Panc1 (cell line): ENCODE data around the gene CNKSR2. TPM values are rescaled to one million over a fixed set of nuclear protein-coding genes. Genes with fewer than 3 reads are reported as not detected.

Source experiments
- ATAC-seq: fragments of 200-7000 bp; cut with Tn5 transposase; 2 replicates; pipeline ENCODE4 v1.9.1; 2020; ENCODE audit warnings: mild to moderate bottlenecking, moderate library complexity
- BruUV-seq: library from RNA; stranded (reverse); fragments of 400-500 nt; replicated peaks from 2 replicates; lab custom pipeline; 2021; lab: Mats Ljungman, UMichigan
- CTCF ChIA-PET: fragments of 300-600 bp; sonication (Branson Sonifier 250); formaldehyde crosslinking; loops from one replicate; lab custom pipeline; 2022; ENCODE audit warnings: antibody characterized with exemption; lab: Charles Lee
- POLR2A ChIA-PET: fragments of 300-600 bp; sonication (Branson Sonifier 250); formaldehyde crosslinking; loops from one replicate; lab custom pipeline; 2022; ENCODE audit warnings: antibody characterized with exemption; lab: Charles Lee
- DNase-seq: peaks from one replicate; pipeline ENCODE4 v3.0.0-alpha.2; 2010; ENCODE audit warnings: low read depth, low spot score
- H3K27ac ChIP-seq: 2 replicates; pipeline ENCODE4 v1.5.1; 2011; ENCODE audit warnings: mild to moderate bottlenecking, low read length, inconsistent platforms
- H3K27me3 ChIP-seq: fragments of 200-500 bp; sonication (Bioruptor generic); 2 replicates; pipeline ENCODE4 v1.6.0; 2014; ENCODE audit warnings: low read length, inconsistent platforms; ENCODE audit not compliant: control insufficient read depth, insufficient read depth
- H3K36me3 ChIP-seq: fragments of 200-500 bp; sonication (Bioruptor generic); 2 replicates; pipeline ENCODE4 v1.5.1; 2014; ENCODE audit warnings: inconsistent platforms, mild to moderate bottlenecking, low read length, moderate library complexity; ENCODE audit not compliant: control insufficient read depth, insufficient read depth
- H3K4me1 ChIP-seq: 2 replicates; pipeline ENCODE4 v1.5.1; 2011; ENCODE audit warnings: inconsistent platforms, mild to moderate bottlenecking, low read length, moderate library complexity; ENCODE audit not compliant: control insufficient read depth, insufficient read depth
- H3K4me3 ChIP-seq, 2 experiments: 2 replicates each; pipeline ENCODE4 v1.5.1; 2011 to 2012; ENCODE audit warnings: low read depth in 2 of 2, low read length in 2 of 2, mild to moderate bottlenecking in 2 of 2, inconsistent platforms in 1 of 2, moderate library complexity in 1 of 2
- H3K9me3 ChIP-seq: fragments of 200-500 bp; sonication (Bioruptor generic); 2 replicates; pipeline ENCODE4 v1.5.1; 2014; ENCODE audit warnings: low read depth, mild to moderate bottlenecking, inconsistent platforms, low read length, moderate library complexity; ENCODE audit not compliant: control insufficient read depth, insufficient read depth
- POLR2AphosphoS5 ChIP-seq: IDR thresholded peaks from 2 replicates; pipeline ENCODE4 v1.6.1; 2012; ENCODE audit warnings: mild to moderate bottlenecking, low read depth, low read length, moderate library complexity
- SIN3A ChIP-seq: IDR thresholded peaks from 2 replicates; pipeline ENCODE4 v1.6.1; 2012; ENCODE audit warnings: low read depth, mild to moderate bottlenecking, low read length, moderate library complexity, borderline replicate concordance; ENCODE audit not compliant: insufficient read depth
- TCF7L2 ChIP-seq: IDR thresholded peaks from 2 replicates; pipeline ENCODE4 v1.6.1; 2011; ENCODE audit warnings: mild to moderate bottlenecking, low read depth, low read length, inconsistent platforms
- in situ Hi-C: cut with HindIII; loops from 2 replicates; pipeline ENCODE4 v1.10.0; 2016; ENCODE audit warnings: low sequenced_read_pairs, low pct_unique_long_range_greater_than_20kb
- intact Hi-C: fragments of 100-400 bp; cut with micrococcal nuclease; formaldehyde crosslinking; loops from one replicate; pipeline ENCODE4 v1.10.0; 2022; ENCODE audit not compliant: unreplicated experiment
- total RNA-seq: library from RNA; stranded (reverse); gene quantifications from one replicate; pipeline ENCODE4 v1.2.1, GENCODE V29; 2021; ENCODE audit not compliant: unreplicated experiment
- TF ChIP-seq, protein P1 (sequence below), 2 experiments: IDR thresholded peaks; 2 replicates each; pipeline ENCODE4 v1.6.1; 2011 to 2012; ENCODE audit warnings: low read depth in 2 of 2, control low read depth in 1 of 2, low read length in 1 of 2, mild to moderate bottlenecking in 1 of 2, moderate library complexity in 1 of 2; ENCODE audit not compliant: insufficient read depth in 1 of 2
- TF ChIP-seq, protein P2 (sequence below): fragments of 450-650 bp; IDR thresholded peaks from 2 replicates; pipeline ENCODE4 v1.5.1; 2017; ENCODE audit warnings: mild to moderate bottlenecking

CNKSR2 gene
- total RNA-seq, 1 experiment from 2014 or later: not detected

- POLR2A ChIA-PET: no interaction called here
- H3K27me3 ChIP-seq: no peaks in the 10 kb centered on the region
- ATAC-seq (no peak), DNase-seq (no peak)
- no peaks in the 10 kb centered on the region for H3K9me3 ChIP-seq
- in situ Hi-C loops (no loop called here), intact Hi-C loops (no loop called here)
- H3K4me1 ChIP-seq: no peaks in the 10 kb centered on the region
- CTCF ChIA-PET: no interaction called here
- no TSS peak for BruUV-seq
- no peak overlapping the region for H3K4me3 ChIP-seq
- TF ChIP-seq, protein P1, sequence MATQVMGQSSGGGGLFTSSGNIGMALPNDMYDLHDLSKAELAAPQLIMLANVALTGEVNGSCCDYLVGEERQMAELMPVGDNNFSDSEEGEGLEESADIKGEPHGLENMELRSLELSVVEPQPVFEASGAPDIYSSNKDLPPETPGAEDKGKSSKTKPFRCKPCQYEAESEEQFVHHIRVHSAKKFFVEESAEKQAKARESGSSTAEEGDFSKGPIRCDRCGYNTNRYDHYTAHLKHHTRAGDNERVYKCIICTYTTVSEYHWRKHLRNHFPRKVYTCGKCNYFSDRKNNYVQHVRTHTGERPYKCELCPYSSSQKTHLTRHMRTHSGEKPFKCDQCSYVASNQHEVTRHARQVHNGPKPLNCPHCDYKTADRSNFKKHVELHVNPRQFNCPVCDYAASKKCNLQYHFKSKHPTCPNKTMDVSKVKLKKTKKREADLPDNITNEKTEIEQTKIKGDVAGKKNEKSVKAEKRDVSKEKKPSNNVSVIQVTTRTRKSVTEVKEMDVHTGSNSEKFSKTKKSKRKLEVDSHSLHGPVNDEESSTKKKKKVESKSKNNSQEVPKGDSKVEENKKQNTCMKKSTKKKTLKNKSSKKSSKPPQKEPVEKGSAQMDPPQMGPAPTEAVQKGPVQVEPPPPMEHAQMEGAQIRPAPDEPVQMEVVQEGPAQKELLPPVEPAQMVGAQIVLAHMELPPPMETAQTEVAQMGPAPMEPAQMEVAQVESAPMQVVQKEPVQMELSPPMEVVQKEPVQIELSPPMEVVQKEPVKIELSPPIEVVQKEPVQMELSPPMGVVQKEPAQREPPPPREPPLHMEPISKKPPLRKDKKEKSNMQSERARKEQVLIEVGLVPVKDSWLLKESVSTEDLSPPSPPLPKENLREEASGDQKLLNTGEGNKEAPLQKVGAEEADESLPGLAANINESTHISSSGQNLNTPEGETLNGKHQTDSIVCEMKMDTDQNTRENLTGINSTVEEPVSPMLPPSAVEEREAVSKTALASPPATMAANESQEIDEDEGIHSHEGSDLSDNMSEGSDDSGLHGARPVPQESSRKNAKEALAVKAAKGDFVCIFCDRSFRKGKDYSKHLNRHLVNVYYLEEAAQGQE (IDR thresholded peaks at IDR 0.05; ENCODE audit: insufficient read depth in 1 of 2, low read depth in 2 of 2, low read length in 1 of 2): no peak
- H3K27ac ChIP-seq: no peak overlapping the region
- H3K36me3 ChIP-seq: no peaks in the 10 kb centered on the region
Observed at GRCh38 chrX:21487832-21488231, 113.6 kb downstream of the CNKSR2 start.

DNA sequence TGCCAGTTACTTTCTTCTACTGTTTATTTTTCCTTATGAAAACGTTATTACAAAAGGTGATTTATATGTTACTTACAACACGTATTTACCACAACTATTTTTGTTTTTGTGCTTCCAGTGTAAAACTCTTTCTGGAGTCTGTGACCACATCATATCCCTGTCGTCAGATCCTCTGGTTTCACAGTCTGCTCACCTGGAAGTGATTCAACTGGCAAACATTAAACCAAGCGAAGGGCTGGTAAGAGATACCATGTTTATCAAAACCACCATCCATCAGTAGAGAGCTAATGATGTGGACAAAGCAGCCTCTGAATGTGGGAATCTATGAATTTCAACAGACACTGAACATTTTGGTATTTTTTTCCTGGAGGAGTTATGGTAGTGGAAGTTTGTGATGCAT, 116.1 kb downstream of the CNKSR2 start:
- CTCF ChIA-PET: no interaction called here
- H3K27me3 ChIP-seq: no peaks in the 10 kb centered on the region
- no TSS peak for BruUV-seq

DNA sequence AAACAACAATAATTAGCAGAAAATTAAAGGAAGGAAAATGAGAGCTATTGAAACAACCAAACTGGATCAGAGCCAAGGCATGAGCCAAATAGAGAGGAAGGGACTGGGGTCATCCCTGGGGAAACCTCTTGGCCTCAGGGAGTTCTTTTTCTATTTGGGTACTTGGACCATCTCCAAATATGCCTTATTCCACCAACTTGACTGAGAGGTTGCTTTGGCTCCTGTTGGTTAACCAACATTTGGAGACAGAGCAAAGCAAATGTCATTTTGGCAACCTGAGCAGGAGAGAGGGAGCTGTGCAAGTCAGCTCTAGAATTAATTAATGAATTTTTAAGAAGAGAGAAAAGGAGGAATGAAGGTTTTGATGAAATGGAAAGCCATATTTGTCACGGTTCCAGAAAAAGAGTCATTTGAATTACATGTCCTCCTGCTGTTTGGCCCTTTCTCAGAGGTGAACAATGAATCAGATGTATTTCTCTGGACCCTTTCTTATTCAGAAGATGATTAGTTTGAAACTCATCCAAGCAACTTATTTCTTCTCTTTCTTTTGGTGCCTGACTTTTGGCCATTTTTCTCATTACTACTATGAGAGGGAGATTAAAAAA, 119.1 kb downstream of the CNKSR2 start:
- no peak overlapping the region for H3K4me3 ChIP-seq
- POLR2A ChIA-PET: no interaction called here
- CTCF ChIA-PET: no interaction called here
- H3K4me1 ChIP-seq: no peaks in the 10 kb centered on the region
- H3K27ac ChIP-seq: no peak overlapping the region
- H3K9me3 ChIP-seq: no peaks in the 10 kb centered on the region
- ATAC-seq: no peak
- intact Hi-C loops (no loop called here), in situ Hi-C loops (no loop called here)
- TF ChIP-seq, protein P1 (IDR thresholded peaks at IDR 0.05; ENCODE audit: insufficient read depth in 1 of 2, low read depth in 2 of 2, low read length in 1 of 2): no peak
- TF ChIP-seq SIN3A (no peak), POLR2AphosphoS5 (no peak), TCF7L2 (no peak)
- TF ChIP-seq, protein P2, sequence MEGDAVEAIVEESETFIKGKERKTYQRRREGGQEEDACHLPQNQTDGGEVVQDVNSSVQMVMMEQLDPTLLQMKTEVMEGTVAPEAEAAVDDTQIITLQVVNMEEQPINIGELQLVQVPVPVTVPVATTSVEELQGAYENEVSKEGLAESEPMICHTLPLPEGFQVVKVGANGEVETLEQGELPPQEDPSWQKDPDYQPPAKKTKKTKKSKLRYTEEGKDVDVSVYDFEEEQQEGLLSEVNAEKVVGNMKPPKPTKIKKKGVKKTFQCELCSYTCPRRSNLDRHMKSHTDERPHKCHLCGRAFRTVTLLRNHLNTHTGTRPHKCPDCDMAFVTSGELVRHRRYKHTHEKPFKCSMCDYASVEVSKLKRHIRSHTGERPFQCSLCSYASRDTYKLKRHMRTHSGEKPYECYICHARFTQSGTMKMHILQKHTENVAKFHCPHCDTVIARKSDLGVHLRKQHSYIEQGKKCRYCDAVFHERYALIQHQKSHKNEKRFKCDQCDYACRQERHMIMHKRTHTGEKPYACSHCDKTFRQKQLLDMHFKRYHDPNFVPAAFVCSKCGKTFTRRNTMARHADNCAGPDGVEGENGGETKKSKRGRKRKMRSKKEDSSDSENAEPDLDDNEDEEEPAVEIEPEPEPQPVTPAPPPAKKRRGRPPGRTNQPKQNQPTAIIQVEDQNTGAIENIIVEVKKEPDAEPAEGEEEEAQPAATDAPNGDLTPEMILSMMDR: no peak
- H3K36me3 ChIP-seq: no peaks in the 10 kb centered on the region
- no peaks in the 10 kb centered on the region for H3K27me3 ChIP-seq
- DNase-seq: no peak
- BruUV-seq: no TSS peak

More for the DNA sequence above, 116.1 kb downstream of the CNKSR2 start:
- no peak for TF ChIP-seq TCF7L2
- TF ChIP-seq, protein P2: no peak
- TF ChIP-seq SIN3A: no peak
- H3K9me3 ChIP-seq: no peaks in the 10 kb centered on the region
- POLR2A ChIA-PET: no interaction called here
- no peaks in the 10 kb centered on the region for H3K4me1 ChIP-seq
- ATAC-seq: no peak
- H3K4me3 ChIP-seq: no peak overlapping the region
- H3K27ac ChIP-seq: no peak overlapping the region
- H3K36me3 ChIP-seq: no peaks in the 10 kb centered on the region
- intact Hi-C loops: no loop called here
- in situ Hi-C loops: no loop called here
- DNase-seq: no peak
